H7 (cell line): ENCODE results near the gene GALNT9. TPM values are rescaled to one million over a fixed set of nuclear protein-coding genes. Genes with fewer than 3 reads are reported as not detected.

Source experiments
- DNase-seq: peaks from one replicate; pipeline ENCODE4 v3.0.0; 2012
- H3K27me3 ChIP-seq: 2 replicates; pipeline ENCODE4 v1.6.0; 2011; ENCODE audit warnings: mild to moderate bottlenecking, low read length; ENCODE audit not compliant: control insufficient read depth, insufficient read depth
- H3K36me3 ChIP-seq: replicated peaks from 2 replicates; pipeline ENCODE4 v1.5.1; 2011; ENCODE audit warnings: low read length; ENCODE audit not compliant: control insufficient read depth, insufficient read depth
- H3K4me3 ChIP-seq: 2 replicates; pipeline ENCODE4 v1.5.1; 2011; ENCODE audit warnings: low read depth, mild to moderate bottlenecking, control low read depth, low read length, moderate library complexity; ENCODE audit not compliant: insufficient read depth
- total RNA-seq: library from RNA; depleted of rRNA; stranded (reverse); fragments of >200 nt; shearing (Covaris generic); gene quantifications from 2 replicates; pipeline ENCODE4 v1.2.3, GENCODE V29; 2014

Gene GALNT9
- total RNA-seq, 1 experiment from 2014 or later: 0.45 TPM

DNA sequence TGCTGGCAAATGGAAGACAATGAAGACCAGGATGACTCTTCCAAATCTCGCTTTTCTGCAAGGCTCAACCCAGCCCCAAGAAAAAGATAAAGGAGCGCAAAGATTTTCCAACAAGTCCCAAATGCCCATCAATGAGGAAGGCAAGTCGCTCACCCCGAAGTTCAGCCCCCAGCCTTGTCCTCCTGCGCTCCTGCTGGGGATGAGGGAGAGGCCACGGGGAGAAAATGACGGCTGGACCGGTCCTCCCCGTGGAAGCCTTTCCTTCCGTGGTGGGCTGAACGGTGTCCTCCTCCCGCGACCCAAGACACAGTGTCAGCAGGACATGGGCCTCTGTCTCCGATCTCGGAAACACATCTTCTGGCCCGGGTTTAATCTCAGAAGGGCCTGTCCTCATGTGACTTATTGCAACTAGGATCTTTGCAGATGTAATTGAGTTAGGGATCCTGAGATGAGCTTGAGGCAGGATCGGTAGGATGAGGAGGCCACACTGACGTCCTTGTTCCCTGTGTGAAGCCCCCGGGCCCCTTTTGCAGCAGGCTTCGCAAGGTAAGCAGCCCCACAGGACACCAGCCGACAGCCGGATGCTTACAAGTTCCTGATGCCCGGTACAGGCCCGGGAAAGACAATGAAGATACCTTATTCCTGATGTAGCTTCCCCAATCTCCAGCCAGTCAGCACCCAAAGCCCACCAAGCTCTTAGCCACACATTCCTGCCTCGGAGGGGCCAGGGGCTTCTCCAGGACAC is 64.2 kb downstream of the GALNT9 start:
- H3K36me3 ChIP-seq: no peaks in the 10 kb centered on the region
- H3K27me3 ChIP-seq: no peaks in the 10 kb centered on the region; the same call in 1 of the 2 replicates
- no peak for DNase-seq
- H3K4me3 ChIP-seq: no peak overlapping the region

DNA sequence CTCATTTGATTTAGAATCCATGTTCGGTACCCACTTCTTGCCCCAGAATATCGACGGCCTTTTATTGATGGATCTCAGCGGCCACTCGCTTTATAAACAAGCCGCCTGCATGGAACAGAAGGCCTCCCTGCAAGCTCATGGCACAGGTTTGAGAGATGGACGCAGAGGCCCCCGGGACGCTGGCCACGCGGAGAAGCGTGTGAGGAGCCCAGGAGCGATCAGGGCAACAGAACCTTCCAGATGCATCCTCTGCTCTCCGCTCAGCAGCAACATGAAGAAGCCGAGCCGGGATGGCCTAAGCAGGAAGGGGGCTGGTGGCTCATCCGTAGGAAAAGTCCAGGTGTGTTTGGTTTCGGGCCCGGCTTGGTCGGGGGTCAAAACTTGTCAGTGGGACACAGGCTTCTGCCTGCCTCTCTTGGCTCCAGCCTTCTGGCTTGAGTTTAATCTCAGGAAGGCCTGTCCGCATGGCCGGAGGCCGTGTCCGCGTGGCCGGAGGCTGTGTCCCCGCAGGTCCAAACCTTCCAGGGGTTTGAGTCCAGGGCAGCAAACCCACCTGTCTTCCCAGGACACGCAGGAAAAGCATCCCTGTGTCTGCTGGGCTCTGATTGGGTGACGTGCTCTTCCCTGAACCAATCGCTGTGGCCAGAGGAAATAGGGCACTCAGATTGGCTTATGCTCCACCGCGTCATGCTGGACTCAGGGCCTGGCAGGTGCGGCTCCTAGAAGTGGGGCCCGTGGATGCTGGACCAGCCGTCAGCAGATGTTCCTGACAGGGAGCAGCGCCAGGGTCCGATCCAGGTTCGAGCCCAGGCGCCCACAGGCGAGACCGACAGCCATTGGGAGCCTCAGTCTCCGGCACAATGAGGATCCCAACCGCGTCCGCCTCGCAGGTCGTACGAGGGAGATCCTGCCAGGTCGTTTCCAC is 65.0 kb downstream of the GALNT9 start:
- DNase-seq: peak; percentile 87
- H3K4me3 ChIP-seq: no peak overlapping the region
- H3K36me3 ChIP-seq: no peaks in the 10 kb centered on the region
- H3K27me3 ChIP-seq: no peaks in the 10 kb centered on the region

DNA sequence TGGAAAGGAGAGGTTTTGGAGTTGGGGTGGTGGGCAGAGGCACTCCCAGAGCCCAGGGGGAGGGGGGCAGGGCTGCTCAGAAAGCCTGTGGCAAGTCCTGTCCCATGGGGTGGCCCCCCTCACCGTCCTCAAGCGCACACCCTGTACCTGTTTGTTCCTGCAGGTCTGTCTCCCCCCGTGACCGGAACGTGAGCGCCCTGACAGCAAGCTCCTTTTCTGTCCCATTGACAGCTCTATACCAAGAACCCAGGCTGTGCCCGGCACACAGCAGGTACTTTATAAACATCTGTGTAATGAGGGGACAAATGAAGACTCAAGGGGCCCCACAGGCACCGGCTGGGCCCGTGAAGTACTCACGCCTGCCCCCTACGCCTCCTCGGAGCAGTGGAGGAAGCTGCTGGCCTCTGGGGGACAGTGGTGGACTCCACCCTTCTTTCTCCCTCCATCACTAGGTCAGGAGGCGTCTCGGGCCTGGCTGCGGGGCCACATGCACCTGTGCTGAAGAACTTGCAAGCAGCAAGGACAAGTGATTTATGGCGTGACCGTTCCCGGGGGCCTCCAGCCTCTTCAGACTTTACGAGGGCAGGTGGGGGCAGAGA is 65.8 kb downstream of the GALNT9 start:
- no peak for DNase-seq
- H3K4me3 ChIP-seq: no peak overlapping the region
- no peaks in the 10 kb centered on the region for H3K27me3 ChIP-seq
- no peaks in the 10 kb centered on the region for H3K36me3 ChIP-seq

DNA sequence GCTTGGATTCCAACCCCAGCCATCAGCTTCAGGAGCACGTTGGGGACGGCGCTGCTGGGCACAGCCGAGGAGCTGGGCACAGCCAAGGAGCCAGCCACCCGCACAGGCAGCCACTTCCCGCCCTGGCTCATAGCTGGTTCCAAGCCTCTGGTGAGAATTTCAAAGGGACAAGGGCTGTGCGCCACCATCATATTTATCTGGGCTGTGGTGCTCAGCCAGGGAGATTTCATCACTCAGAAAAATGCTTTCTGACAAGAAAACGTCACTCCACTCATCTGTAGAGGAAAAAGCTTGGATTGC is 66.4 kb downstream of the GALNT9 start:
- no peaks in the 10 kb centered on the region for H3K36me3 ChIP-seq
- H3K27me3 ChIP-seq: no peaks in the 10 kb centered on the region
- H3K4me3 ChIP-seq: no peak overlapping the region
- no peak for DNase-seq

DNA sequence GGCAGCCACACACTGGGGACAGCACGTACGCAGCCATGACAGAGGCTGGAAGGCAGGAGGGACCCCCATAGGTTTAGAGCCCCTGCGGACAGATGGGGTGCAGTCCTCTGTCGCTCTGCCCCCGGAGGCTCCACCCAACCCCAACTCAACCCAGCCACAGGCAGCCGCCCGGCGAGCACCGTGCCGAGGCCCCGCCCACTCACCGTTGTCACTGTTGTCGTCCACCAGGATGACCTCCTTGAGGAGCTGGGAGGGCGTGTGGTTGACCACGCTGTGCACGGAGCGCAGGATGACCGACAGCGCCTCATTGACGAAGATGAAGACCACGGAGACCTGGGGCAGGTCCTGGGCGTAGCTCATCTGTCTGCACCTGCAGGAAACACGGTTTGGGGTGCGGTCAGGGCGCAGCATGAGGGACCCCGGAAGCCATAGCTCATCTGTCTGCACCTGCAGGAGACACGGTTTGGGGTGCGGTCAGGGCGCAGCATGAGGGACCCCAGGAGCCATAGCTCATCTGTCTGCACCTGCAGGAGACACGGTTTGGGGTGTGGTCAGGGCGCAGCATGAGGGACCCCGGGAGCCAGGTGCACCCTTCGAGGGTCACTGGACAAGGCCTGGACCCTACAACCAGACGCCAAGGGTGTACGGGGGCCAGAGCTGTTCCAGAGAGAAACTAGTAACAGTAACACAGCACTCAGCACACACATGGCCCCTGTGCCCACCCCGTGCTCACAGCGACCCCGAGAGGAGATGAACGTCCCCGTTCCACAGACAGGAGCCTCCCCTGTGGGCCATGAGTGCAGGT is 66.9 kb downstream of the GALNT9 start:
- Histone ChIP-seq H3K36me3 (no peaks in the 10 kb centered on the region), H3K4me3 (no peak overlapping the region), H3K27me3 (no peaks in the 10 kb centered on the region)
- DNase-seq: no peak

DNA sequence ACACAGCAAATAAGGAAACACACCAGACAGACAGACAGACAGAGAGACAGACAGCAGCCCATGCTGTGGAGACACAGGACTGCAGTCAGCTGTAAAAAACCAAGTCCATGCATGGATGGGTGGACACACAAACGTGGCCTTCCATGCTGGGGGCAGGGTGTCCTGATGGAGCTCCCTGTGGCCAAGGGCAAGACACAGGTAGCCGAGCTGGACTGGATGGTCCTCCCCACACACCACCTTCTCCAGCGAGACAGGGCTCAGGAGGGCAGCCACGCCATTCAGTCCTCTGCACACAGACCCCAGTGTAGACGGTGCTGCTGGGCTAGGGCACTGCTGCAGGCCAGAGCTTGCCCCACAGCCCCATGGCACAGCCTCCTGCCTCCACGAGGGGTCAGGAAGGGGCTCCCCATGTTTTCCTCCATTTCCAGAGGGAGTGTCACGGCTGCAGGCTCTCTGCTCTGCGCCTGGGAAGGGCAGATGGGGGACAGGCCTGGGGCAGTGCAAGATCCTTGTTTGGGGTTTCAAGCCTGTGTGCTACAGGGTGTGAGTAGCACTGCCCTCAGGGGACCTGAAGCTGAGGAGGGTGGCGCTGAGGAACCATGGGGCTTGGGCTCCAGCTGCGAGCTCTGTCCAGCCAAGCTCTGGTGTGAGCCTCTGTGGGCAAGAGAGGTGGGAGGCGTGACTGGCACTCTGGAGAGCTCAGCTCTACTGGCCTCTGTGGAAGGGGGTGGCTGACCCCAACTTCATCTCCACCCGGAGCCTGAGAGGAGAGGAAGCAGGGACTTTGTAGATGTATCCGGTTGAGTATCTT is 67.9 kb downstream of the GALNT9 start:
- Histone ChIP-seq H3K36me3 (no peaks in the 10 kb centered on the region), H3K27me3 (no peaks in the 10 kb centered on the region), H3K4me3 (no peak overlapping the region)
- DNase-seq: no peak

DNA sequence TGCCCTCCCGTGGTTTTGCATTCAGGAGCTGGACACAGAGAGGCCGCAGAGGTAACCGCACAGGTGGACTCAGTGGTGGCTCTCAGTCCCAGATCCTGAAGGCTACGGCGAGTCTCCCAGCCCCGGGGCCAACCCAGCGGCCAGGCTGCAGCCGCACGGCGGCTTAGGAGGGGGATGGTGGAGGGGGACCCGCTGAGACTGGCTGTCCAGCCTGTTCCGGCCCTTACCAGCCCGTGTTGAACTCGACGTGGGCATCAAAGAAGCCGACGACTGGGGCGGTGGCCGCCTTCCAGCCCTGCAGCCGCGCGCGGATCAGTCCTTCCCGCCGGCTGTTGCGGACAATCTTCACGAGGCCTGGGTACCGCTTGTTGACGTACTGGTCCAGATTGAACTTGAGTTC is 68.7 kb downstream of the GALNT9 start:
- H3K27me3 ChIP-seq: no peaks in the 10 kb centered on the region
- H3K36me3 ChIP-seq: no peaks in the 10 kb centered on the region
- no peak for DNase-seq
- H3K4me3 ChIP-seq: no peak overlapping the region

DNA sequence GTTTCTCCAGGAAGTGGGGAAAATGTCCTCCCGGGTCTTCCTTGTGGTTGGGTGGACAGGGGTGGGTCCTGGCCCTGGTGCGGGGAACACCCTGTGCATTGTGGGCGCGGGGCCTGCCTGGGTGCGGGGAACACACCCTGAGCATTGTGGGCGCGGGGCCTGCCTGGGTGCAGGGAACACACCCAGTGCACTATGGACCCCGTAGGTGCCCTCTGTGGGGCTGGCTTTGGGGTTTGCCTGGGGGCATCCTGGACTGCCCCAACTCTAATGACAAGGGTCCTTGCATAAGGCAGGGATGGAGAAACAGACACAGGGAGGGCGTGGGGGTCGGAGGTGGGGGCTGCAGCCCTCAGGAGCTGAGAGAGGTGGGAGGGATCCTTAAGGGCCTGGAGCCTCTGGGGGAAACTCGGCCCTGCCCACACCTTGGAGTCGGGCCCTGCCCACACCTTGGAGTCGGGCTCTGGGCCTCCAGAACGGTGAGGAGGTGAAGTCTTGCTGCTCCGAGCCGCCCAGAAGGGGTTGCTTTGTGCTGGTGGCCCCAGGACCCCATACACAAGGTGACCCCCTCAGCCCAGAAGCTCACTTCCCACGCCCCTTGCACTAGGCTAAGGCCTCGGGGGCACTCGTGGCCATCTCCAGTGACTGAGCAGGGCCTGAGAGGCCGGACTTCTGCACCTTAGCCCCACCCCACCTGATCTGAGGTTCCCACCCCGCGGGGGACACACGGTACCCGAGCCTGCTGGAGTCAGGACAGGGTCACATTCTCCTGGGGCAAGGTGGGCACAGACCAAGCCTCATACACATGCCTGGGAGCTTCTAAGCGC is 69.3 kb downstream of the GALNT9 start:
- no peak for DNase-seq
- Histone ChIP-seq H3K4me3 (no peak overlapping the region), H3K27me3 (no peaks in the 10 kb centered on the region), H3K36me3 (no peaks in the 10 kb centered on the region)

DNA sequence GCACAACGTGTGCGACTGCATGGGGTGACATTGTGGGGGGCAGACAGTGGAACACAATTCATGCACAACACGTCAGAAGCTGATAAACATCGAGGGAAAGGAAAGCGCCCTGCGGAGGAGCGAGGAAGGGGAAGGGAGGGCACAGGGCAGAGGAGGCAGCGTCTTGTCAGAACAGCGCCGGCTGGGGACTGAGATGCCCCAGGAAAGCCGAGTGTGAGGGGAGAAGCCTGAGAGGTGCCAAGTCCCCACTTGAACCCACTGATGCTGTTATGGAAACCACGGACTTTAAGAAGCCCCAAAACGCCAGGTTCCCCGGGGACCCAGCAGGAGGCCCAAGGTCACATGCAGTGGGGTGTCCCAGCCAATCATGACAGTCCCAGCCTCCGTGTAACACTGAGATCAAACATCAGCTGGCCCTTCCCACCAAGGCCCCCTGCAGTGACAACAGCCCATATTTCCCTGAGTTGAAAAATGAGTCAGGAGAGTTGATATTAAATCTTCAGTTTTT is 70.0 kb downstream of the GALNT9 start:
- peak; percentile 77 for DNase-seq
- no peaks in the 10 kb centered on the region for H3K36me3 ChIP-seq

DNA sequence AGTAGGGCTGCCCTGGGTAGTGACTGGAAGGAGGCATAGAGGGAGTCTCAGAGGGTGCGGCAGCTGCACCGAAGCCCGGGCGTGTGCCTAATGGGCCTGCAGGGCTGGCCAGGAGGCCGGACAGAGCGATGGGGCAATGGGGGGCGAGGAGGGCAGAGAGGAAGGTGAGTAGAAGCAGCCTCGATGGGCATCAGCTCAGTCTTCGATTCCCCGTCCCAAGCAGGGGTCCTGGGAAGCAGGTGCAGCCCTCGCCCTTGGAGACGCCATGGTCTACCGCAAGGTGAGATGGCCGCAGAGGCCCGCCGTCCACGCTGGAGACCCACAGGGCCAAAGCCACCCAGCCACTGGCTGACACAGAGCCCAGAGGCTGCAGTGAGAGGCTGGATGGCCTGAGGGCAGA is 70.8 kb downstream of the GALNT9 start:
- no peak for DNase-seq
- Histone ChIP-seq H3K4me3 (no peak overlapping the region), H3K36me3 (no peaks in the 10 kb centered on the region), H3K27me3 (no peaks in the 10 kb centered on the region)

More for the DNA sequence above, 70.0 kb downstream of the GALNT9 start:
- Histone ChIP-seq H3K27me3 (no peaks in the 10 kb centered on the region), H3K4me3 (no peak overlapping the region)

DNA sequence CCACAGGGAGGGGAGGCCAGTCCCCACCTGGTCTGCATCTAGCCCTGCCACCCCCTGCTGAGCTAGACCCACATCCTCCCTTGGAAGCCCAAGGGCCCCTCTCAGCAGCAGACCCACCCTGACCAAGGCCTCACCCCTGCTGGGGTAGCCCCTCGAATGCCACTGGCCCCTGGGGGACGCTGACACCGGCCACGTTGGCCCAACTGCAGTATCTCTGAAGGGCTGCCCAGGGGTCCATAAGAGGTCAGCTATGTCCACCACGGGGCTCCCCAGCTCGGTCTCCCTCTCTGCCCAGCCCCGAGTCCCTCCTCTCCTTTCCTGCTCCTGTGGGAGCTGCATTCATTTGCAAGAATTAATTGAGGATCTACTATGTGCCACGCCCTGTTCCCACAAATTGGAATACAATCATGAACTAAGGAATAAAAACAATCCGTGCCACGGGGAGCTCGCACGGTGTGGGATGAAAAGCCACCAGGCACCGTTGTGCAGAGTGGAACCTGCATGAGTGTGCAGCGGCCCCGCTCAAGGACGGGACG is 71.4 kb downstream of the GALNT9 start:
- no peak for DNase-seq
- no peaks in the 10 kb centered on the region for H3K27me3 ChIP-seq
- H3K4me3 ChIP-seq: no peak overlapping the region
- H3K36me3 ChIP-seq: no peaks in the 10 kb centered on the region

DNA sequence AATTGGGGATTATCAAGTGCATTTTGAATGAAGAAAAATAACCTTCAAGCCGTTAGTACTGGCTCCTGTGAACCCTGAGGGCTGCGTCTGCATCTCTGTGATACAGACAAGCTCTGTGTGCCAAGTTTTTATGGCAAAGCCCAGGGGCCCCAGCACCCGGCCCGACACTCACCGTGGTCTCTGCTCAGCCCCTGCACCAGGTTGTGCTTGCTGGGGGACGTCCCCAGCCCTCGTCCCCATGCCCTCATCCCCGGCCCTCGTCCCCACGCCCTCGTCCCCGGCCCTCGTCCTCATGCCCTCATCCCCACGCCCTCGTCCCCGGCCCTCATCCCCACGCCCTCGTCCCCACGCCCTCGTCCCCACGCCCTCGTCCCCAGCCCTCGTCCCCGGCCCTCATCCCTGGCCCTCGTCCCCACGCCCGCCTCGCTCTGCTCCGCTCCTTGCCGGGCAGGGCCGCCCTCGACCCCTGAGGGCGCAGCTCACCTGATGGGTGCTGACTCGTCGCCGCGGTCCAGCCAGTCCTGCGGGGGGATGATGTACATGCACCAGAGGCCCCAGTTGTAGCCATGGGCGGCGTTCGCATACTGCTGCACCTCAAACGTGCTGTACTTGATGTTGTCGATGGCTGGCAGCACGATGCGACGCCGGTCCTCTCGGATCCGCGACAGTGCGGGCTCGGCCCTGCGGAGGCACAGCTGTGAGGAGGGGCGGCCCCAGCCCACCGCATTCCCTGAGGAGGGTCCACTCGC is 72.0 kb downstream of the GALNT9 start:
- DNase-seq: no peak
- no peaks in the 10 kb centered on the region for H3K27me3 ChIP-seq

More for the DNA sequence above, 72.0 kb downstream of the GALNT9 start:
- H3K36me3 ChIP-seq: no peaks in the 10 kb centered on the region
- no peak overlapping the region for H3K4me3 ChIP-seq
